SK-N-MC (cell line): ENCODE measurements around the gene RASSF4.

Experiments
- EZH2 ChIP-seq: fragments of 200-600 bp; sonication (generic); IDR thresholded peaks from one replicate; pipeline ENCODE4 v1.6.1; 2017; ENCODE audit warnings: antibody characterized with exemption
- FOXP2 ChIP-seq: optimal IDR thresholded peaks from 2 replicates; pipeline ENCODE3; 2011; ENCODE audit warnings: mild to moderate bottlenecking, moderate library complexity; ENCODE audit not compliant: insufficient read depth; ENCODE audit errors: extremely low read length, control extremely low read depth
- POLR2AphosphoS5 ChIP-seq: IDR thresholded peaks from 2 replicates; pipeline ENCODE4 v1.6.1; 2012; ENCODE audit warnings: mild to moderate bottlenecking, low read depth, low read length, borderline replicate concordance

DNA sequence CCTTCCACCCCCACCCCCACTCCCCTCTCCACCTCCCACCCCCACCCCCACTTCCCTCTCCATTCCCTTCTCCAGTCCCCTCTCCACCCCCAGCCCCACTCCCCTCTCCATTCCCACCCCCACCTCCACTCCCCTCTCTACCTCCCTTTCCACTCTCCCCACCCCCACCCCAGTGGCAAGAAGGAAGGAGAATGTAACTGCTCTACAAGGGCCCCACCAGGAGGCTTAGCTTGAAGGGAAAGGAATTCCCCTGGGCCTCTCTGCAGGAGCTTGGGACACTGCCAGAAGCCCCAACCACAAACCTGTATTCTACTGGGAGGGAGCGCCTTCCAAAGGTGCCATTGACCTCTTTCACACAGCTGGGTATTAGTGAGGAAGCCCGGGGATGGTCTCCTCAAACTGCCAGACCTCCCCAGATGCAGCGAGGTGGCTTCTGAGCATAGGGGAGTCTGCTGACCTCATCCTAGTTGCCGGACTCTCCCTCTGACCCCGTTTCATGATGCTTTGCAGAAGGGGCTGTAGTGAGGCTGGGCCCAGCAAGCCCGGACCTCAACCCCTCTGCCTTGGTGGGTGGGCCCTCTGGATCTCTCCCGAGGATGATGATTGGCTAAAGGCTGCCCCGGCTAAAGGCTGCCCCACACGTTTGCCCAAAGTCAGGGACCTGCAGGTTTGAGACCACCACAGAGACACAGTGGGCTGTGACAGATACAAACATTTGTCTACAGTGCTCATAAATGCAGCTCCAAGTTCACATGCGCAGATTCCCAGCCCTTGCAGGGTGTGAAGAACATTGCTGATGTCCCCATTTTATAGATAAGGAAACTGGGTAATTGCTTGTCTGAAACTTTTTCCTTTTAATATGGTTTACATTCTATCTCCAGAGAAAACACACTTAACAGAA lies 16.1 kb downstream of the RASSF4 start:
- TF ChIP-seq EZH2 (no peak), POLR2AphosphoS5 (no peak), FOXP2 (no peak)
